MV-4-11 (cell line): ENCODE results near the gene TEX47.

ENCODE experiments used
- DNase-seq: peaks from one replicate; lab custom pipeline; 2025; lab: John Stamatoyannopoulos, UW

Gene TEX47

DNA sequence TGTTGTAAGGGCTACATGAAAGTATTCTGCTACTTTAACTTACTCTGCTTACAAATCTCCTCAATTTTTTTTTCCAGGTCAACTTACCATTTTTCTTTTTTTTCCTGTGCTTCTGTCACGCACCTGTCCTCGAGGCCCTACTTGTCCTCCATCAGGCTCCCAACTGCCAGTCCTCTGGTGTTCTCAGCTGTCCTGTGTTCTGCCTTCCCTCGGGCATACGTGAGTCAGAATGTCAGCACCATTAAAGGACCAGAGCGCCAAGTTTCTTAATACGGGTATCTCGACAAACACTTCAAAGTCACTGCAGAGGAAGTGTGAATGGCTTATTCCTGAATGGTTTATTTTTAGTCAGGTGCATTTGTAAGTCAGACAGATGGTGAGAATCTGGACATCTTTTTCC is at the start of gene TEX47:
Gene TEX47, minus strand, starts transcription at position 185 of the 400 bp plus-strand sequence. CDS start 795 bp downstream, outside the sequence.
- DNase-seq, result no peak

DNA sequence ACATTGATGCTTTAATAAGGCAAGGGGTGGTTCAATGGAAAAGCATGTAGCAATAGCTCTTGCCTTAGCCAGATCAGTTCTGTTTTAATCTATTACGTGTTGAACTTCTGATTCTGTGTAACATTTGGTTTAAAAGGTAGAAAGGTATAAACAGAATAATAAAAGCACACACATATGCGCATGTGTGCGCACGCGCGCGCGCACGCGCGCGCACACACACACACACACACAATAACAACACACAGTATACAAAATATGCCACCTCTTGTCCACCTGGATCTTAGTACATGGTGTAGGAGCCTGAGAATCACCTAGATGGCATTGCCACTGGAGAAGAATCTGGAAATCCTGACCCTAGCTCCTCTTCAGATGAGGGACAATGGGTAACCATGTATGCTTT is 49.6 kb upstream of the TEX47 start:
- no peak for DNase-seq

DNA sequence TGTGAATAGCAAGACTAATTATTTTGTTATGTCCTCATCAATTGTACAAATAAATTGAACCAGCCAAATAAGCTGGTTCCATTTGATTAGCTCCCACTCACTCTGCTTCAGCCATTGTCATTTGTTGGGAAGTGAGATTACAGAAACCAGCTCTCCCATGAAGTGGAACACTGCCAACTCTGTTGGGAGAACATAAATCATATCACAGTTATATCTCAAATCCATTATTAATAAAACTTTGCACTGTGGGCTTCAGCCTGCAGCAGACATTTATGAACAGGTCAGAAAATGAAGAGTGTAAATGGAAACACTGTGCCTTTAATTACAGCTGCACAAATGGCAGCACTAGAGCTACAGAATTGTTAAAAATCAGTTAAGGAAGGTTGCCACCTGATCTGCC is 46.7 kb upstream of the TEX47 start:
- DNase-seq, result no peak

DNA sequence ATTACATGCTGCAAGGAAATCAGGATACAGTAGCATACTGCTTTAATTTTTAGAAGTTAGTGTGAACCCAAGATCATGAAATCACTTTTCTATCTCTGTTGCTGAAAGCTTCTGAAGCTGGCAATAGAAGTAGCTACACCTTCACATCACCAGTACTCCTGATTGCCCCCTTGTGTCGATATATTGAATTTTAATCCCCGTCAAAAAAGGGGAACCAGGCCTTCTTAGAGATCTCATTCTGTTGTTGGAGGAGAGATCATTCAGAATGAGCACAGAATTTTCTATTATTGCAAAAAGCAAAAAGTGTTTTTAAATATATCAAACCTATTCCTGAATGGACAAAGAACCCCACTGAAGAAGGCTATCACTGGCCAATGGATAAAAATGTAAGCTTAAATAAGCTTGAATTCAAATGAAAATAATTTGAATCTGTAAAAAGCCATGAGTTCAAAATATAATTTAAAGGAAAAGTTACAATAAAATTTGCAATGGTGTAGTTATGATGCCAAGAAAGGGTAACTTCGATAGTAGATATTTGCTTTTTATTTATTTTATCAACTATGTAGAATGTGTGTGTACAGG is 39.7 kb upstream of the TEX47 start:
- DNase-seq, result peak; percentile 62

DNA sequence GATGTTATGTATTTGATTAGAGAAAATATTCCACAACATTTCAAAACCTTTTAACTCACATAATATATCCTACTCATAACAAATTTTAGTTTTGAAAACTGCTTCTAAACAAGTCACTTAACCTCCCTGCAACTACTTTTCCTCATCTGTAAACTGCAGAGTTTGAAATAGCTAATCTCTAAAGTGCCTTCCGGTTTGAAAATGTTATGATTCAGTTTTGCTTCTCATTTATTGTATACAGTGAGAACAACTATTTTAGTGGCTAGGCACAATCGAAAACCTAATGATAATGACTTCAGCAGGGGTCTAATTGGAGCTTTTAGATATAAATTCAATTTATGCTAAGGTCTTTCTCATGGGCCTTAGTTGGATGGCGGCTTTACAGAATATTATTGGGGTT is 30.7 kb upstream of the TEX47 start:
- no peak for DNase-seq

DNA sequence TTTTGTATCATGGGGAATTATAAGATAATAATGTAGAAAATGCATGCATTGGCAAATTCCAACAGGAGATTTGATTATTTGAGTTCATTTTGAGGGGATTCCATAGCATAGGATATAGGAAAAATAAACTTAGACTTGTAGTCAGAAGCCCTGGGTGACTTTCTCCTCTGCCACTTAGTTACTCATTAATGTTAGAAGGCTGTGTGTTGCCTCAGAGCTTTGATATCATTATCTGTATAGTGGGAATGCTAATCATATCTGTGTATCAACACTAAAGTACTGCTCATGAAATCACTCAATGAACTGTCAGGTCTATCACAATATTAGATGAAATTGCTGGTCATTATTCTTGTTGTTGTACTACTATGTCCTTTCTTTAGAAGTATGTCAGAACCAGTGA is 23.0 kb upstream of the TEX47 start:
- no peak for DNase-seq

DNA sequence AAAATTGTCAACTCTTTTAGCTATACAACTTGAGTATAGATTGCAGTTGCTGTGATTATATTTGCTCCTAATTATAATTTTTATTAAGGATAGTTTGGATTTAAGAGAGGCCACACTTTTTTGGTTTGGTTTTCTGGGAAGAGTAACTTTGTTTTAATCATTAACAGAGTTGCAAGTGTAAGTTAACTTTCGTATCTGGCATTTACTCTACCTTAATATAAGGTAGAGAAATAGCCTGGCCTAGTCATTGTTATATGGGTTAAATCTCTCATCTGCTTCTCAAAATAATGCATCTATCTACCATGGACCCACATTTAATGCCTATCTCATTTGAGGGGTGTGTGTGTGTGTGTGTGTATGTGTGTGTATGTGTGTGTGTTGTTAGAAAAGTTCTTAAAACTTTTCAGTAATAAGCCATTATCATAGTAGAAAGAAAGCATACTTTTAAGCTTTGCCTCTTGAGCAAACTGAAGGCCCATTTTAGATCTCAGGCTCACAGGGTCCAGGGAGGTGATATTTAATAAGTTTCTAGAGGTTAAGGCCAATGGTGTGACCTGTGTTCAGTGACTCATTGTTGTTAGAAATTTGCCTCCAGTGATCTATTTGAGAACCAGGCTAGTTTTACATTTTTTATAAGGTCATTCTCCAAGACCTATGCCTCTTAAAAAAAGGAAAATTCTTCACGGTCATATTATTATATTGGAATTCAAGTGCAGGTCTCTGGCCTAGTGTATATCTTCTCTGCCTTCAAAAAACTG is 10.9 kb upstream of the TEX47 start:
- DNase-seq, result no peak

DNA sequence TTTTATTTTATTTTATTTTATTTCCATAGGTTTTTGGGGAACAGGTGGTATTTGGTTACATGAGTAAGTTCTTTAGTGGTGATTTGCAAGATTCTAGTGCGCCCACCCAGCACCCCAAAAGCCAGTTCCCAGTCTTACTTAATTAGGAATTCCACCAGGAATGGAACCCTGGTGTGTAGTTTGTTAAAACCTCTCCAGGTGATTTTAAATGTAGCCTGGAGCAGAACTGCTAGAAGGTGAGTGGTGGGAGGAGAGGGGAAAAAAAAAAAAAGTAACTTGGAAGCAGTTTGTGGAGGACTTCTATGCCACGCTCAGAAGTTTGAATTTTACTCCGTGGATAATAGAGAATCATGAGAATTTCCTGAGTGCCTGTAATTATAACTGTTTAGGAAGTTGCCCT is 5.5 kb upstream of the TEX47 start:
- DNase-seq, result no peak

DNA sequence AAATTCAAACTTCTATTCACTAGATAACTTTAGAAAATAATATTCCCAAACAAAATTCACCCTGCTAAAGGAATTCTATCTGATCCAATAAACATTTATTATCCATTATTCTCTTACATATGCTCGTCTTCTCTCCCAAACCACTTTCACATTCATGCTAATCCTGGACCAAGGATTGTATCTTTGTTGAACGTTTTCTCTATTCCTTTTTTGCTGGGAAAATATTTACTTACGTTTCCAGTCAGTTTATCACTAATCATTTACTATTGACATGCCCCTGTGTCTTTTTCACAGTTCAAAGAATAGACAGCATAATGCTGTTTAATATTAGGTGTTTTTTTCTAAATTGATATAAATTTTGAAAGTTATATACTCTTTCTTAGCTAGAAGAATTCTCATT is 3.2 kb downstream of the TEX47 start:
- DNase-seq, result no peak

DNA sequence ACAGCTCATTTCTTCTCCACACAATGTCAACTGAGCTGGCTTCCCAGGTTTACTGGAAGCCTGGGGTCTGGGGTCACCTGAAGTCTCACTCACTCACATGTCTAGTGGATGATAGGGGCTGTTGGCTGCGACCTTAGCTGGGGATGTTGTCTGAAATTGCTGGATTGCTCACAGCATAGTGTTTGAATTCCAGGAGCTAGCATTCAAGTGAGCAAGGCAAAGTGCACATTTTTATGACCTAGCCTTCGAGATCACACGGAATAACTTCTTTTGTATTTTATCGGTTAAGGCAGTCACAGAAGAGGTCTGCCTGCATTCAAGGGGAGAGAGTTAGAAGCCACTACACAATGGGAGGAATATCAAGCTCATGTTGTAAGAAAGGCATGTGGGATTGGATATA is 3.6 kb downstream of the TEX47 start:
- no peak for DNase-seq

DNA sequence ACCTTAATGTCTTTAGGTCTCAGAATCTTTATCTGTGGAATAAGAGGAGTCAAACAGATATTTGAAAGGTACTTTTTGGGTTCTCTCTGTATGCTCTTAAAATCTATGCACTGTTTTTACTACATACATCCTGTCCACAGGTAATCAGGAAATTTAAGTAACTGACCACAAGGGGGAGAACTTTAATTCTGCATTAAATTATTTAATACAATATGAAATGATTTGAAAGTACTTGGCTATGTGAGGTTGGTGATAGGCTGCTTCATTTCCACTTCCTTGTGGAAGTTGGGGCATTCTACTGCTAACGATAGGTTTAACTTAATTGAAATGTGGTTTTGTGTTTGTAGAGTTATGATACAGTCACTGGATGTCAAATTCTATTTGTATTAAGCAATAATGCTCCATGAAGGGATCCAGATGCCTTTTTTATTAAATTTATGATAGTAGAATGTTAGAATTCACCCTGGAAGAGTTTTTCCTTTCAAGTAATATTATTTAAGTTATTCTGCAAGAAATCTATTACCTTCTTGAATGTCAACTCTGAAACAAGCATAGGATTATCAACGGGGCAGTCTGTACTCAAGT is 6.0 kb downstream of the TEX47 start:
- no peak for DNase-seq

DNA sequence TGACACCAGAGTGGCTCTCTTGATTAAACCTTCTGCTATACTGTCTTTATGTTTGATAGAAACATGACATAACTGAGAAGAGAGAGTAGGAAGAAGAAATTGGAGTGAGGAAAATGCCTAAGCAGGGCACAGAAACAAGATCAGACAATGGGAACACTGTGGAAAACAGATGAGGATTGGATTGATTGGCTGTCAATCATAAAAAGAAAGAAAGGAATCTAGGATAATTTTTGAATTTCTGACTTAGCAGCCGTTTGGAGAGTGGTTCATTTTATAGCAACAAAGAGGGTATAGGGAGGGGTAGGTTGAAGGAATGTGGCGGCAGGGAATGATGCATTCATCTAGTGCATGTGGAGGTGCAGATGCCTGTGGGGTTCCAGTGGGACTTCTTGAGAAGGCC is 7.8 kb downstream of the TEX47 start:
- no peak for DNase-seq

DNA sequence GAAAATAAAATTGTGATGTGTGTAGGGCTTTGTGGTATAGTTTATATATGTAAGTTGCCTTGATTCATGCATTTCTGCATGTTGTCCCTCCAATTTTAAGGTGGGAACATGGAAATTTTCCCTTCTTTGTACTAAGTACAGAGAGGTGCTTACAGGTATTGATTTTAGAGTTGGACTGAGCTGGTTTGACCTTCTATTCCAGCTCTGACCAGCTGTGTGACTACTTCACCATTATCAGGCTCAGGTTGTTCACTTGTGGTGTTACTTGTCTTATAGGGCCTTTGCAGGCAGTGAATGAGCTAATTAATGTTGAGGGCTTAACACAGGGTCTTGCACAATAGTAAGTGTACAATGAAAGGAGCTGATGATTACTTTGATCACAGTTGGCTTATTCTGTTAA is 19.7 kb downstream of the TEX47 start:
- no peak for DNase-seq

DNA sequence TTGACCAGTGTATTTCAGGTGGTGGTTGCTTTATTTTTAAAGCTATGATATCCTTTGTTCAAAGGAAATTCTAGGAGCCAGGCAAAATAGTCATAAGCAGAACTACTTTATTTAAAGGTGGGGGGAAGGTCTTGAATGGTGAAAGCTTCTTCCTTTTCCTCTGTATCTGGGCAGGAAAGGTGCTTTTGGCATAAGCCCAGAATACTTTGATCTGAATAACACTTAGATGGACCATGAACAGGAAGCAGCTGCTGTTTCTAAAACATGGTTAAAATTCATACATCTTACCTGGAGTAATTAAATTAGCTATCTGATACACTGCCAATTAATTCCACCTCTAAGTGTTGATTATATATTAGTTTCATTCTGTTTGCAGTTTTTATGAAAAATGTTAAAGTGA is 22.8 kb downstream of the TEX47 start:
- DNase-seq, result no peak

DNA sequence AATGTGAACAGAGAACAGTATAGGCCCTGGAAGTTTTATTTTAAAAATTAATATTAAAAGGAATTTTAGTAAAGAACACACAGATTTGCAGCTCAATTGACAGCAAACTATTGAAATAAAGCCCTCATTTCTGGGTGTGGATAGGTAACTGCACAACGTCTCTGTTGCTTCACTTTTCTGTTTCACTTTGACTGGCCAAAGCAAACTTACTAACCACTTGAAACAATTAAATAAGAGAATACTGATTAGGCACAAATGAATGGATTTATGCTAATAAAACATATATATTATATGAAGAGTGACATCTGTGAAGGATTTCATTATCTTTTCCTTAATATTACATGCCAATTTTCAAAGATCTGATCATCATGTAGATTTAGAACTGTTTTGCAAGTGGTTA is 24.1 kb downstream of the TEX47 start:
- DNase-seq, result no peak

DNA sequence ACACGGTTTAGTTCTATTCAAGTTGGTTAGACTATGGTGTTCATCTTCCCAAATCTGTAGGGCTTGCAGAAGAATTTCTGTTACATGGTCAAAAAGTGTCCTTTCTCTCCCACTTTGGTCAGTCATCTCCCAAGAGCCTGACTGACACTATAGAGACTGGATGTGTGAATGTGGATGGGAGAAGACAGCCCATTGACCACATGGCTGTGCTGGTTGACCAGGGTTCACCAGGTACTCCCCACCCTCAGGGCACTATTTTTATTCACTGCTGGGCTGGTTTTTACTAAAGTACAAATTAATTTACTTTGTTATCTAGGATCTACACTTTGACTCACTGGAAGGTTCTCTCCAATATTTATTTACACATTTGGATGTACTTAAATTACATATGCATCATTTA is 33.8 kb downstream of the TEX47 start:
- DNase-seq, result no peak

DNA sequence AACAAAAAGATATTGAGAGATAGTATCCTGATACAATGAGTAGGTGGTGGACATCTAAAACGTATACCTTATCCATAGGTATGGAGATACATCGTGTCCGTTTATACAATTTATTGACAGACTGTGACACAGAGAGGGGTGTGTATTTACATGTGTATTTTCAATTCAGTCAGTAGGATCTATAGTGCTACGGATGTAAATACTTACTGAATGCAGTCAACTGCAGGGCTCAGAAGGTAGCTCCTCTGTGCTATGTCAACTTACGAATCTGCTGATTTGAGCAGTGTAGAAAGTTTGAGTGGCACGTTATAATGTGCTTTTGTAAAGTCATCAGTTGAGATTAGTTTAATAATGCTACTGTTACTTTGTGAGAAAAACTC is 35.4 kb downstream of the TEX47 start:
- DNase-seq, result no peak

DNA sequence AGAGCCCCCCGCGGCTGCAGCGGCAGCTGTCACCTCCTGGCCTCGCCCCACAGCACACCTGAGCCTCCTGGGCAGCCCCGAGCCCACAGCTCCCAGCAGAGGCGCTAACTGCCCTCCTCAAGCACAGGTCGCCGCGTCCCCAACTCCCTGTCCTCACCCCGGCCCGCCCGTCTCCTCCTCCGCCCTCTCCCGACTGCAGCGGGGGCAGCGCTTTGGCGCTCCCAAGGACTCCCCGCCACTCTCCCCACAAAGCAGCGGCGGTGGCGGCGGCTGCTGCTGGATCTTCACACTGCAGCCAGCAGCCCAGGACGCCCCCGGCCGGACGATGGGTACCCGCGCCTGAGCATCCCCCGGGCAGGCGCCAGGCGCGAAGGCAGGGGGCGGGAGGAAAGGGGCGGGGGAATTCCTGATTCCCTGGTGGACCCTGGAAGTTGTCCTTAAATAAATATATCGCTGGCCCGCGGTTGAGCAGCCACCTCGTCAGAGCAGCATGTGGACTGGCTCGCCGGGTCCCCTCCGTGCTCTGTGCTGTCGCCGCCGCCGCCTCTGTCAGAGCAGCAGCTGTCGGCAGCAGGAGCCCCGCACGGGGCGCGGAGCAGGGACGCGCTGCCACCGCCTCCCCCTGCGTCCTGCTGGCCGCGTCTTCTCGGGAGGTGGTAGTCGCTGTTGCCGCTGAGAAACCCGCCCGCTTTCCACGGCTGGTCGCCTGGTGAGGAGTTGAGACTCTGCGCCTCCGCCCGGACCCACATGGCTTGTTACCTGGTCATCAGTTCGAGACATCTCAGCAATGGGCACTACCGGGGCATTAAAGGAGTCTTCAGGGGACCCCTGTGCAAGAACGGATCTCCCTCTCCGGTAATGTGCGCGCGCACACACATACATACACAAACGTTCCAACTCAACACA is 36.1 kb downstream of the TEX47 start, which contains the start of gene ZNF804B:
Gene ZNF804B, plus strand, starts transcription at position 471 of the 906 bp plus-strand sequence. Its CDS starts 277 bp downstream, at position 748.
- no peak for DNase-seq

DNA sequence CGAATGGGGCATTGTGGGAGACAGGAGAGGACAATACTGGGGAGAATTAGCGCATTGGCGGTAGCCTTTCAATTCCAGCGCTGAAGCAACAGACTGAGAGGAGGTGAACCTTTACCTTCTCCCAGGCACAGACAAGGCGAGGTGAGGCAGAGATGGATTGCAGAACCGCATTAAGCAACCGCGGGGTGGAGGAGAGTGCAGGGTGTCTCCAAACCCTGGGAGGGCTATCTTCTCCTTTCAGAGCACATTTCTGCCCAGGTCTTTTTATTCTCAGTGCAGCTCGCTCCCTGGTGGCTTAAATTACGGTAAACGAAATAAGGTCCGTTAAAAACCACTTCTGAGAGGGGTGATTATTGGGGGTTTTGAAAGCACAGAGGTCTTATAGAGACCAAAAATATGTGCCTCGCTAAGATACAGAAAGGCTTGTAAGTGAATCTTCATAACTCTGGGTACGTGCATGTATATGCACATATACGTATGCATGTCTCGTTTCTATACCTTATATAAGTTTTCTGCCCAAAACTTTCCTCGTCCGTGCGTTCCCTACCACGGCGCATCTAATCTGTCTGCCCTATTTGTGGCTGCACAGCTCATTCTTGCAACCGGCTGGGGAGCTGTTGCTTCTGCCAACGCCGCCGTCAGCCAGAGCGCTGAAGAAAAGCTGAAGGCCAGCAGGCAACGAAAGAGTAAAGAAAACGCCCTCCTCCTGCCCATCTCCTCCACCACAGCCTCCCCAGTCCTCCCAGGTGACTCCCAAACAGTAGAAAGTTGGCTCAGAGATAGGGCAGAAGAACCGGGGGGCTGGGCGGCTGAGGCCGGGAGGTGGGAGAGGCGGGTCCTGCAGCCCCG is 36.9 kb downstream of the TEX47 start:
- DNase-seq, result no peak

DNA sequence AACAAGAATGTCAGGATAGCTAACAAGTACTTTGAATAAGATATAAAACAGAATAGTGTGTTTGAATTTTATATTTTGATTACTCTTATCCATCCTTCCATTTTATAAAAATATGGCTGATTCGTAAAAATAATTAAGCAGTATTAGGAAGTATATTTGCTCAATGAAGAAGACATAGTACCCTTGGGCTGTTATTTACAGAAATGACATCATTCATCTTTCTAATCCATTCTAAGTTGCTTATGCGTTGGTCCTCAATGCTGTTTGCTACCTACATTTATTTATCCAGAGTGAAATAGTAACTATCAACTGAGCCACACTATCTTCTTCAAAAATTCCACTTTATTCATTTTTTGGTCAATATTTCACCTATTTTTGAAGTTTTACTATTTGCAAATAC is 38.2 kb downstream of the TEX47 start:
- no peak for DNase-seq

DNA sequence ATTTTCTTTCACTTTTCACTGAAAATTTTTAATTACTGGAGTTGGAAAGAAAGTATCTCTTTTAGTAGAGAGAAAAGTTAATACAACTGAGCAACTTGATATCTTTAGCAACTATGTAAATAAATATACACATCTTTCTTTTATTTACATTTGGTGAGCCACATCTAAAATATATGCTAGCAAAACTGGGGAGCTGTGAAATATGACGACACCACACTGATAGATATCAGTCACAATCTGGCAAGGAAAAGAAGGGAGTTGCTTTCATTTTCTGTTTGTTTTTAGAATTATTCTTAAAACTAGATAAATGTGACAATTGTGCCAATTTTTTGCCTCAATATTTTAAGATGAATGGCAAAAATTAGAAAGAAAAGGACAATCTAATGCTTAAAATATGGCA is 38.7 kb downstream of the TEX47 start:
- DNase-seq, result no peak

DNA sequence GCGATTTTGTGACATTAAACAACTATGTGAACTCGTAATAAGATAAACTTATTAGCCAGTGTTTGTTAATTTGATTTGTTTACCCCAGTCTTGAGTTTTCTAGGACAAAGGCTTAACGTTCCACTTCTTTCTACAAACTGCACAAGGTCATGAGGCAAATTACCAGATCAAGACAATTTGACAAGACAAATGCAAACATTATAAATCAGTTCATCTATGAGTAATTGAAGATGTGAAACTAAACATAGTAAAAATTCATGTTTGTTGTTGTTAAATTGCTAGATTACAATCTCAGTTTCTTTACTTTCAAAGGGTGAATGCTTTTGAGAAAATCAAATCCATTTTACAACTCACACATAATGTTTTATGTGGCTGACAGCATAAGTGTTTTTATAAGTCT is 49.4 kb downstream of the TEX47 start:
- DNase-seq, result no peak
